GM12878 (cell line): ENCODE measurements around the gene ZNF75A. TPM values are rescaled to one million over a fixed set of nuclear protein-coding genes. Genes with fewer than 3 reads are reported as not detected.

Experiments used
- ASH2L ChIP-seq: fragments of 300-600, 200-600 bp; sonication (generic); IDR thresholded peaks from 2 replicates; pipeline ENCODE4 v1.6.1; 2017; ENCODE audit warnings: low read depth, mild to moderate bottlenecking, borderline replicate concordance
- BHLHE40 ChIP-seq, 2 experiments: fragments of 450-650 bp in 1 of 2; IDR thresholded peaks; 2 replicates each; pipeline ENCODE4 v1.6.1; 2011 to 2017; ENCODE audit warnings: low read depth in 2 of 2, borderline replicate concordance in 1 of 2, improper control_type of control experiment in 1 of 2, low read length in 1 of 2, mild to moderate bottlenecking in 1 of 2
- MXI1 ChIP-seq: fragments of 150-350 bp; IDR thresholded peaks from 2 replicates; pipeline ENCODE4 v1.6.1; 2011; ENCODE audit warnings: low read depth, mild to moderate bottlenecking, inconsistent platforms, low read length, improper control_type of control experiment
- PAX8 ChIP-seq: fragments of 450-650 bp; IDR thresholded peaks from 2 replicates; pipeline ENCODE4 v1.6.1; 2017; ENCODE audit warnings: mild to moderate bottlenecking, moderate library complexity
- POLR2AphosphoS2 ChIP-seq: IDR thresholded peaks from 2 replicates; pipeline ENCODE4 v1.6.1; 2011; ENCODE audit warnings: low read depth, mild to moderate bottlenecking, low read length, improper control_type of control experiment, moderate library complexity
- RCOR1 ChIP-seq: conservative IDR thresholded peaks from 2 replicates; pipeline ENCODE4 v1.6.1; 2012; ENCODE audit warnings: low read depth, low read length, improper control_type of control experiment
- ZBED1 ChIP-seq: IDR thresholded peaks from 2 replicates; pipeline ENCODE4 v1.6.1; 2016; ENCODE audit warnings: borderline replicate concordance
- ZNF24 ChIP-seq: fragments of 450-650 bp; IDR thresholded peaks from 2 replicates; pipeline ENCODE4 v1.6.1; 2017; ENCODE audit warnings: antibody characterized with exemption, mild to moderate bottlenecking
- ZNF274 ChIP-seq: IDR thresholded peaks from one replicate; pipeline ENCODE4 v1.8.0; 2011; ENCODE audit not compliant: insufficient read length, insufficient read depth
- polyA plus RNA-seq, 11 experiments: library from polyadenylated mRNA; depleted of rRNA in 4 of 11; unstranded in 6 of 11; stranded (reverse) in 5 of 11; fragments of >200 nt; fragmentation: Nextera tagmentation in 4 of 11; fragmentation: Illumina TruSeq in 1 of 11; extraction: Ambion mirVana in 4 of 11; extraction: Trizol in 1 of 11; gene quantifications; 1 replicate in 1 of 11; 2 replicates in 10 of 11; pipeline versions ENCODE4 v1.2.1 to v1.2.3, GENCODE V29; 2011 to 2016; ENCODE audit warnings: inconsistent platforms in 2 of 11, missing spikeins in 2 of 11, low read depth in 1 of 11
- total RNA-seq, 4 experiments: library from RNA; depleted of rRNA in 3 of 4; stranded (reverse); fragments of >200 nt in 3 of 4; fragmentation: Illumina TruSeq in 1 of 4; extraction: Trizol in 1 of 4; gene quantifications; 2 replicates each; pipeline versions ENCODE4 v1.2.1 to v1.2.3, GENCODE V29; 2013 to 2021
- TF ChIP-seq, protein P1 (sequence below): fragments of 450-650 bp; IDR thresholded peaks from 2 replicates; pipeline ENCODE4 v1.6.1; 2017; ENCODE audit warnings: antibody characterized with exemption, mild to moderate bottlenecking, moderate library complexity
- TF ChIP-seq, protein P2 (sequence below): fragments of 150-350 bp; IDR thresholded peaks from 2 replicates; pipeline ENCODE4 v1.6.1; 2014; ENCODE audit warnings: mild to moderate bottlenecking, low read depth, low read length
- TF ChIP-seq, protein P3 (sequence below), 3 experiments: IDR thresholded peaks in 2 of 3; conservative IDR thresholded peaks in 1 of 3; 2 replicates each; pipeline ENCODE4 v1.5.1; 2011; ENCODE audit warnings: low read depth in 3 of 3, low read length in 3 of 3, mild to moderate bottlenecking in 3 of 3, control low read depth in 2 of 3, moderate library complexity in 2 of 3, inconsistent platforms in 1 of 3, mixed read lengths in 1 of 3; ENCODE audit not compliant: control insufficient read depth in 2 of 3, insufficient read depth in 1 of 3; ENCODE audit errors: extremely low read depth in 1 of 3
- TF ChIP-seq, protein P4 (sequence below): fragments of 450-650 bp; IDR thresholded peaks from 2 replicates; pipeline ENCODE4 v1.6.1; 2017; ENCODE audit warnings: low read depth, mild to moderate bottlenecking, moderate library complexity

Gene ZNF75A
- total and polyA plus RNA-seq, 10 of the 15 experiments (the other 5 are each of a cell fraction or from before 2014, with no cell fraction given), result 7.4 to 21.2 (median 16.1) TPM

DNA sequence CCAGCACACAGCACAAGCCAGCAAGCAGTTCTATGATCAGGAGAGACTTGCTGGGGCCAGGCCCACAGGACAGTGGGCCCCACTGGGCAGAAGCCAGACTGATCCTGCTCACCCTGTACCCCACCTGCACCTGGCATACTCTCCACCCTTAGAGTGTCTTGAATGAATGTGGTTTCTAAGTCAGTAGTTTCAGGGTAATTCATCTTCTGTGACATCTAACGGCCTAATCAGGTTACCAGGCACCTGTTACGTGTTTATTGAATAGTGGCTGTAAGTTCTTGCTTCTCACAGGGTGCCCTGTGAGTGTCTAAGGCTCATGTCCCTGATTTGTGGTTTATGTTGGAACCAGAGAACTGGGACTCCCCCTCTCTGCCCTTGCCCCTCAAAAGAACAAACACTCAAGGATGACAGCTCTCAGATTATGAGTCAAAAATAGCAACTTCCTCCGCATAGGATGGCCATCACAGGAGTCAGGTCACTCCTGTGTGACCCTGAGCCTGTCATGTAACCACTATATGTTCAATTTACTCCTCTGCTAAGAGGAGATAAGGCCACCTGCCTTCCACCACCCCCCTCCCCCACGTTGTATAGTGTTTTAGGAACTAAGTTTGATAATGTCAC is 43.4 kb downstream of the ZNF75A start (continued):
- TF ChIP-seq, protein P1, sequence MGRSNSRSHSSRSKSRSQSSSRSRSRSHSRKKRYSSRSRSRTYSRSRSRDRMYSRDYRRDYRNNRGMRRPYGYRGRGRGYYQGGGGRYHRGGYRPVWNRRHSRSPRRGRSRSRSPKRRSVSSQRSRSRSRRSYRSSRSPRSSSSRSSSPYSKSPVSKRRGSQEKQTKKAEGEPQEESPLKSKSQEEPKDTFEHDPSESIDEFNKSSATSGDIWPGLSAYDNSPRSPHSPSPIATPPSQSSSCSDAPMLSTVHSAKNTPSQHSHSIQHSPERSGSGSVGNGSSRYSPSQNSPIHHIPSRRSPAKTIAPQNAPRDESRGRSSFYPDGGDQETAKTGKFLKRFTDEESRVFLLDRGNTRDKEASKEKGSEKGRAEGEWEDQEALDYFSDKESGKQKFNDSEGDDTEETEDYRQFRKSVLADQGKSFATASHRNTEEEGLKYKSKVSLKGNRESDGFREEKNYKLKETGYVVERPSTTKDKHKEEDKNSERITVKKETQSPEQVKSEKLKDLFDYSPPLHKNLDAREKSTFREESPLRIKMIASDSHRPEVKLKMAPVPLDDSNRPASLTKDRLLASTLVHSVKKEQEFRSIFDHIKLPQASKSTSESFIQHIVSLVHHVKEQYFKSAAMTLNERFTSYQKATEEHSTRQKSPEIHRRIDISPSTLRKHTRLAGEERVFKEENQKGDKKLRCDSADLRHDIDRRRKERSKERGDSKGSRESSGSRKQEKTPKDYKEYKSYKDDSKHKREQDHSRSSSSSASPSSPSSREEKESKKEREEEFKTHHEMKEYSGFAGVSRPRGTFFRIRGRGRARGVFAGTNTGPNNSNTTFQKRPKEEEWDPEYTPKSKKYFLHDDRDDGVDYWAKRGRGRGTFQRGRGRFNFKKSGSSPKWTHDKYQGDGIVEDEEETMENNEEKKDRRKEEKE, result no peak
- TF ChIP-seq ZNF24 (no peak), ASH2L (no peak), MXI1 (no peak), ZBED1 (no peak), PAX8 (no peak), BHLHE40 (IDR thresholded peaks at IDR 0.05; ENCODE audit: borderline replicate concordance in 1 of 2, low read depth in 2 of 2, low read length in 1 of 2) (peak in 1 of 2 experiments; percentile 61; a peak in 2 of 4 replicates), RCOR1 (no peak), ZNF274 (no peak), POLR2AphosphoS2 (no peak)
- TF ChIP-seq, protein P2, sequence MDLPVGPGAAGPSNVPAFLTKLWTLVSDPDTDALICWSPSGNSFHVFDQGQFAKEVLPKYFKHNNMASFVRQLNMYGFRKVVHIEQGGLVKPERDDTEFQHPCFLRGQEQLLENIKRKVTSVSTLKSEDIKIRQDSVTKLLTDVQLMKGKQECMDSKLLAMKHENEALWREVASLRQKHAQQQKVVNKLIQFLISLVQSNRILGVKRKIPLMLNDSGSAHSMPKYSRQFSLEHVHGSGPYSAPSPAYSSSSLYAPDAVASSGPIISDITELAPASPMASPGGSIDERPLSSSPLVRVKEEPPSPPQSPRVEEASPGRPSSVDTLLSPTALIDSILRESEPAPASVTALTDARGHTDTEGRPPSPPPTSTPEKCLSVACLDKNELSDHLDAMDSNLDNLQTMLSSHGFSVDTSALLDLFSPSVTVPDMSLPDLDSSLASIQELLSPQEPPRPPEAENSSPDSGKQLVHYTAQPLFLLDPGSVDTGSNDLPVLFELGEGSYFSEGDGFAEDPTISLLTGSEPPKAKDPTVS, result no peak
- TF ChIP-seq, protein P3, sequence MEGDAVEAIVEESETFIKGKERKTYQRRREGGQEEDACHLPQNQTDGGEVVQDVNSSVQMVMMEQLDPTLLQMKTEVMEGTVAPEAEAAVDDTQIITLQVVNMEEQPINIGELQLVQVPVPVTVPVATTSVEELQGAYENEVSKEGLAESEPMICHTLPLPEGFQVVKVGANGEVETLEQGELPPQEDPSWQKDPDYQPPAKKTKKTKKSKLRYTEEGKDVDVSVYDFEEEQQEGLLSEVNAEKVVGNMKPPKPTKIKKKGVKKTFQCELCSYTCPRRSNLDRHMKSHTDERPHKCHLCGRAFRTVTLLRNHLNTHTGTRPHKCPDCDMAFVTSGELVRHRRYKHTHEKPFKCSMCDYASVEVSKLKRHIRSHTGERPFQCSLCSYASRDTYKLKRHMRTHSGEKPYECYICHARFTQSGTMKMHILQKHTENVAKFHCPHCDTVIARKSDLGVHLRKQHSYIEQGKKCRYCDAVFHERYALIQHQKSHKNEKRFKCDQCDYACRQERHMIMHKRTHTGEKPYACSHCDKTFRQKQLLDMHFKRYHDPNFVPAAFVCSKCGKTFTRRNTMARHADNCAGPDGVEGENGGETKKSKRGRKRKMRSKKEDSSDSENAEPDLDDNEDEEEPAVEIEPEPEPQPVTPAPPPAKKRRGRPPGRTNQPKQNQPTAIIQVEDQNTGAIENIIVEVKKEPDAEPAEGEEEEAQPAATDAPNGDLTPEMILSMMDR (IDR thresholded peaks at IDR 0.05 in 2 of 3, conservative IDR thresholded peaks at IDR 0.05 in 1 of 3; ENCODE audit: control insufficient read depth in 2 of 3, extremely low read depth in 1 of 3, insufficient read depth in 1 of 3, low read depth in 3 of 3, low read length in 3 of 3), result no peak
- TF ChIP-seq, protein P4, sequence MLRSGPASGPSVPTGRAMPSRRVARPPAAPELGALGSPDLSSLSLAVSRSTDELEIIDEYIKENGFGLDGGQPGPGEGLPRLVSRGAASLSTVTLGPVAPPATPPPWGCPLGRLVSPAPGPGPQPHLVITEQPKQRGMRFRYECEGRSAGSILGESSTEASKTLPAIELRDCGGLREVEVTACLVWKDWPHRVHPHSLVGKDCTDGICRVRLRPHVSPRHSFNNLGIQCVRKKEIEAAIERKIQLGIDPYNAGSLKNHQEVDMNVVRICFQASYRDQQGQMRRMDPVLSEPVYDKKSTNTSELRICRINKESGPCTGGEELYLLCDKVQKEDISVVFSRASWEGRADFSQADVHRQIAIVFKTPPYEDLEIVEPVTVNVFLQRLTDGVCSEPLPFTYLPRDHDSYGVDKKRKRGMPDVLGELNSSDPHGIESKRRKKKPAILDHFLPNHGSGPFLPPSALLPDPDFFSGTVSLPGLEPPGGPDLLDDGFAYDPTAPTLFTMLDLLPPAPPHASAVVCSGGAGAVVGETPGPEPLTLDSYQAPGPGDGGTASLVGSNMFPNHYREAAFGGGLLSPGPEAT, result no peak
